ENCODE data around the gene HOXB8. TPM values are rescaled to one million over a fixed set of nuclear protein-coding genes. Genes with fewer than 3 reads are reported as not detected.

The HOXB8 gene
- polyA plus RNA-seq, 1 donor from 2014 or later: not detected

DNA sequence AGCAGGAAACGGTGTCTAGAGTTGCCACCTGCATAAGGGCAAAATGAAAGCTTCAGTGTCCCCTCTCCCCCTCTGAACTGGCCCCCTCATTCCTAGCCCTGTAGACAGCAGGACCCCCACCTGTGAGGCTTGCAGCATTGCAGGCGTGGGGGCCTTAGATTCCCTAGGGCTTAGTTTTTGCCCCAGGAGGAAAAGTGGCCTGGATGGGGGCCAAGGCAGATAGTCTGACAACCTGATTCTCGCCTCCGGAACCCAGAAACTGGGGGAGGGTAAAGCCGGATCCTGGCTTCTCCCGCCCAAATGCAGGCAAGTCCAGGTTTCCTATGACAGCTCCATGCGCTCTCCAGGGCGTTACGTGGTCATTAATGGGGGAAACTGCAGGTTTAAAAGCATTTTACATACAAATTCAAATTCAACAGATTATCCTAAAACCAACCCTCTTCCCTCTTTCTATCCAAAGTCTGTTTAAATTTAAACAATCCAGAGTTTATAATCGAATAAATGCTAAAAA is 9.6 kb downstream of the HOXB8 start:
- Histone ChIP-seq H3K4me3 (ENCODE audit: low read length) (no peak overlapping the region), H3K4me2 (ENCODE audit: low read length) (no peak overlapping the region), H2AFZ (ENCODE audit: low read depth, low read length) (no peak overlapping the region), H3K9me2 (ENCODE audit: insufficient read depth, low read length) (no peaks in the 10 kb centered on the region), H3K9ac (ENCODE audit: low read length) (no peak overlapping the region), H3K27ac (ENCODE audit: low read length) (no peak overlapping the region), H3K27me3 (ENCODE audit: insufficient read depth, low read depth, low read length) (peaks cover 99% of the 10 kb centered on the region), H3K79me2 (replicated peaks; ENCODE audit: insufficient read depth, low read length) (no peaks in the 10 kb centered on the region), H3K9me3 (ENCODE audit: low read length) (peaks cover 31% of the 10 kb centered on the region), H3K36me3 (ENCODE audit: insufficient read depth, low read length) (no peaks in the 10 kb centered on the region), H3F3A (ENCODE audit: insufficient read depth, low read length, poor library complexity, severe bottlenecking) (no peaks in the 10 kb centered on the region), H4K20me1 (ENCODE audit: insufficient read depth) (no peaks in the 10 kb centered on the region)
- TF ChIP-seq RAD21 (conservative IDR thresholded peaks at IDR 0.05): no peak

DNA sequence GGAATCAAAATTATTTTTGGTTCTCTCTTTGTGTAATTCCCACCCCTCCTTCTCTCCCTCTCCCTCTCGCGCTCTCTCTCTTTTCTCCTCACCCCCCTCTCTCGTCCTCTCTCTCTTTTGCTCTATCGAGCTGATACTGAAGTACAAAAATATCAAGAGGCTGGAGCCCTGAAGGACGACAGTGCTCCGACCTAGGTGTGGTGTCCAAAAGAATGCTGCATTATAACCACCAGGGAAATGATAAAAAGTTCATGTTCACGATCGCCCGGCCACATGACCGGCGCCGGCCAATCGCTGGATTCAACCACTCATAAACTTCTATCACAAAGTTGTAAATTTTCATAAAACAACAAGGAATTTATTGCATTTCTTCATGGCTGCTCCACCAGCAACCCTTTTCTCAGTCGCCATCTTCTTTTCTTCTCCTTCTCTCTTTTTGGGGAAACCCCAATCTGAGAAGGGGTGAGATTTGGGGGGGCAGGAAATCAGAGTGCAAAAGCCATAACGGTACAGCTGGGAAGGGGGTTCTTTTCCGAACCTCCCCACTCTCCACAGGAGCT is 10.2 kb downstream of the HOXB8 start, which contains the start of gene HOXB6:
TSS of gene HOXB6 (minus strand) at position 217 of the 560 bp plus-strand sequence. CDS start 6,836 bp downstream, outside the sequence.
- H3K9ac ChIP-seq (ENCODE audit: low read length): no peak within 1 kb of the TSS
- H3K4me2 ChIP-seq (ENCODE audit: low read length): no peak within 1 kb of the TSS
- no peaks in the 10 kb centered on the region for H3K36me3 ChIP-seq (ENCODE audit: insufficient read depth, low read length)
- no peak within 1 kb of the TSS for H3K4me3 ChIP-seq (ENCODE audit: low read length)
- H3K27ac ChIP-seq (ENCODE audit: low read length): no peak within 1 kb of the TSS
- no peaks in the 10 kb centered on the region for H3K79me2 ChIP-seq (replicated peaks; ENCODE audit: insufficient read depth, low read length)
- H4K20me1 ChIP-seq (ENCODE audit: insufficient read depth): no peaks in the 10 kb centered on the region
- H3K9me3 ChIP-seq (ENCODE audit: low read length): peaks cover 31% of the 10 kb centered on the region
- TF ChIP-seq MXI1 (conservative IDR thresholded peaks at IDR 0.05; ENCODE audit: poor library complexity, severe bottlenecking): no peak
- no peak for TF ChIP-seq SMC3 (conservative IDR thresholded peaks at IDR 0.05; ENCODE audit: poor library complexity)
- no peak for TF ChIP-seq POLR2AphosphoS5 (IDR thresholded peaks at IDR 0.05)
- no peak for TF ChIP-seq TAF1 (IDR thresholded peaks at IDR 0.05; ENCODE audit: low read depth)
- no peak for TF ChIP-seq EZH2 (IDR thresholded peaks at IDR 0.05; ENCODE audit: borderline replicate concordance, insufficient read depth, low read length, poor library complexity, severe bottlenecking)
- no peaks in the 10 kb centered on the region for H3K9me2 ChIP-seq (ENCODE audit: insufficient read depth, low read length)
- no peak within 1 kb of the TSS for H2AFZ ChIP-seq (ENCODE audit: low read depth, low read length)
- no peaks in the 10 kb centered on the region for H3F3A ChIP-seq (ENCODE audit: insufficient read depth, low read length, poor library complexity, severe bottlenecking)
- peaks cover 99% of the 10 kb centered on the region for H3K27me3 ChIP-seq (ENCODE audit: insufficient read depth, low read depth, low read length)

DNA sequence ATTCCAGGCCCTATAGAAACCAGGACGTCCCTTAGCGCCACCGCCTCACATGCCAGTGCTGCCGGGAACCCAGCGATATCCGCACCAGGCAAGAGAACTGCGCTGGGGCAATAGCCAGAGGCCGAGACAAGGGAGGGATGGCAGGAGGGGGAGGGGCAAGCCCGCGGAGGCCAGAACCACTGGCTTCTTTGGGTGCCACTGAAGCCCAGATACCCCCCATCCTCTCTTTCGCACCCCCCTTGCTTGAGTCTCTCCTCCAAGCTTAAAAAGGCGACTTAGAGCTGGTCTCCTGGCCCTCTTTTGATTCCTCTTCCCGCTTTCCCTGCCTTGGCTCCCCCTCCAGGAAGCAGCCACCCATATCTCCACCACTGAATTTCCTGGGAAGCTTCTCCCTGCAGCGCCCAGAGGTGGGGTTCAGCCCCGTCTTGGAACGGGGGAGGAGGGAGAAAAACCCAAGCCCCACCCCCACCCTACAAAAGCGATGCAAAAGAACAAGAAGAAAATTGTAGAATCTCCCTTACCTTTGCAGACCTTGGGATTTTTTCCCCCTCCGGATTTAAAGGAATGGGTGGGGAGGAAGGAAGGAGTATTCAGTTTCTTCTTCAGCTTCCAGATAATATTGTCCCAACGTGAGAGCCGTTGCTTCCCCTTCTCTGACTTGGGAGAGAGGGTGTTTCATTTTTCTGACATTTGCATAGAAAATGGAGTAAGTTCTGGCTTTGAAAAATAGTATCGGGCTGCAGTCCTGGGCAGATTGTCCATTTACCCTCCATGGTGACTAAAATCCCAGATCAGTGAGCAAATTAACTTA is 10.9 kb downstream of the HOXB8 start:
- Histone ChIP-seq H3F3A (ENCODE audit: insufficient read depth, low read length, poor library complexity, severe bottlenecking) (no peaks in the 10 kb centered on the region), H3K27ac (ENCODE audit: low read length) (no peak overlapping the region), H3K36me3 (ENCODE audit: insufficient read depth, low read length) (no peaks in the 10 kb centered on the region), H3K4me2 (ENCODE audit: low read length) (no peak overlapping the region), H3K79me2 (replicated peaks; ENCODE audit: insufficient read depth, low read length) (no peaks in the 10 kb centered on the region), H3K4me3 (ENCODE audit: low read length) (no peak overlapping the region), H3K27me3 (ENCODE audit: insufficient read depth, low read depth, low read length) (peaks cover 99% of the 10 kb centered on the region), H4K20me1 (ENCODE audit: insufficient read depth) (no peaks in the 10 kb centered on the region), H3K9me2 (ENCODE audit: insufficient read depth, low read length) (no peaks in the 10 kb centered on the region), H3K9ac (ENCODE audit: low read length) (no peak overlapping the region), H3K9me3 (ENCODE audit: low read length) (peaks cover 31% of the 10 kb centered on the region), H2AFZ (ENCODE audit: low read depth, low read length) (no peak overlapping the region)
- TF ChIP-seq, protein P1, sequence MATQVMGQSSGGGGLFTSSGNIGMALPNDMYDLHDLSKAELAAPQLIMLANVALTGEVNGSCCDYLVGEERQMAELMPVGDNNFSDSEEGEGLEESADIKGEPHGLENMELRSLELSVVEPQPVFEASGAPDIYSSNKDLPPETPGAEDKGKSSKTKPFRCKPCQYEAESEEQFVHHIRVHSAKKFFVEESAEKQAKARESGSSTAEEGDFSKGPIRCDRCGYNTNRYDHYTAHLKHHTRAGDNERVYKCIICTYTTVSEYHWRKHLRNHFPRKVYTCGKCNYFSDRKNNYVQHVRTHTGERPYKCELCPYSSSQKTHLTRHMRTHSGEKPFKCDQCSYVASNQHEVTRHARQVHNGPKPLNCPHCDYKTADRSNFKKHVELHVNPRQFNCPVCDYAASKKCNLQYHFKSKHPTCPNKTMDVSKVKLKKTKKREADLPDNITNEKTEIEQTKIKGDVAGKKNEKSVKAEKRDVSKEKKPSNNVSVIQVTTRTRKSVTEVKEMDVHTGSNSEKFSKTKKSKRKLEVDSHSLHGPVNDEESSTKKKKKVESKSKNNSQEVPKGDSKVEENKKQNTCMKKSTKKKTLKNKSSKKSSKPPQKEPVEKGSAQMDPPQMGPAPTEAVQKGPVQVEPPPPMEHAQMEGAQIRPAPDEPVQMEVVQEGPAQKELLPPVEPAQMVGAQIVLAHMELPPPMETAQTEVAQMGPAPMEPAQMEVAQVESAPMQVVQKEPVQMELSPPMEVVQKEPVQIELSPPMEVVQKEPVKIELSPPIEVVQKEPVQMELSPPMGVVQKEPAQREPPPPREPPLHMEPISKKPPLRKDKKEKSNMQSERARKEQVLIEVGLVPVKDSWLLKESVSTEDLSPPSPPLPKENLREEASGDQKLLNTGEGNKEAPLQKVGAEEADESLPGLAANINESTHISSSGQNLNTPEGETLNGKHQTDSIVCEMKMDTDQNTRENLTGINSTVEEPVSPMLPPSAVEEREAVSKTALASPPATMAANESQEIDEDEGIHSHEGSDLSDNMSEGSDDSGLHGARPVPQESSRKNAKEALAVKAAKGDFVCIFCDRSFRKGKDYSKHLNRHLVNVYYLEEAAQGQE (IDR thresholded peaks at IDR 0.05; ENCODE audit: borderline replicate concordance): no peak
- TF ChIP-seq EZH2 (IDR thresholded peaks at IDR 0.05; ENCODE audit: borderline replicate concordance, insufficient read depth, low read length, poor library complexity, severe bottlenecking): no peak
- TF ChIP-seq EP300 (conservative IDR thresholded peaks at IDR 0.05; ENCODE audit: poor library complexity, severe bottlenecking): no peak
- TF ChIP-seq, protein P2, sequence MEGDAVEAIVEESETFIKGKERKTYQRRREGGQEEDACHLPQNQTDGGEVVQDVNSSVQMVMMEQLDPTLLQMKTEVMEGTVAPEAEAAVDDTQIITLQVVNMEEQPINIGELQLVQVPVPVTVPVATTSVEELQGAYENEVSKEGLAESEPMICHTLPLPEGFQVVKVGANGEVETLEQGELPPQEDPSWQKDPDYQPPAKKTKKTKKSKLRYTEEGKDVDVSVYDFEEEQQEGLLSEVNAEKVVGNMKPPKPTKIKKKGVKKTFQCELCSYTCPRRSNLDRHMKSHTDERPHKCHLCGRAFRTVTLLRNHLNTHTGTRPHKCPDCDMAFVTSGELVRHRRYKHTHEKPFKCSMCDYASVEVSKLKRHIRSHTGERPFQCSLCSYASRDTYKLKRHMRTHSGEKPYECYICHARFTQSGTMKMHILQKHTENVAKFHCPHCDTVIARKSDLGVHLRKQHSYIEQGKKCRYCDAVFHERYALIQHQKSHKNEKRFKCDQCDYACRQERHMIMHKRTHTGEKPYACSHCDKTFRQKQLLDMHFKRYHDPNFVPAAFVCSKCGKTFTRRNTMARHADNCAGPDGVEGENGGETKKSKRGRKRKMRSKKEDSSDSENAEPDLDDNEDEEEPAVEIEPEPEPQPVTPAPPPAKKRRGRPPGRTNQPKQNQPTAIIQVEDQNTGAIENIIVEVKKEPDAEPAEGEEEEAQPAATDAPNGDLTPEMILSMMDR (IDR thresholded peaks at IDR 0.05; ENCODE audit: poor library complexity, severe bottlenecking): no peak
- TF ChIP-seq TAF1 (IDR thresholded peaks at IDR 0.05; ENCODE audit: low read depth): no peak
- TF ChIP-seq SMC3 (conservative IDR thresholded peaks at IDR 0.05; ENCODE audit: poor library complexity): no peak
- no peak for TF ChIP-seq RAD21 (conservative IDR thresholded peaks at IDR 0.05)
- TF ChIP-seq MXI1 (conservative IDR thresholded peaks at IDR 0.05; ENCODE audit: poor library complexity, severe bottlenecking): no peak
- TF ChIP-seq POLR2AphosphoS5 (IDR thresholded peaks at IDR 0.05): no peak

Measured in neural cell (in vitro differentiated cells).